HG03469 (cell line): ENCODE data around the gene DLG2.

Source experiments
- ATAC-seq: cut with Tn5 transposase; IDR thresholded peaks from one replicate; pipeline ENCODE4 v1.9.1; 2021; ENCODE audit warnings: mild to moderate bottlenecking, moderate library complexity, moderate number of reproducible peaks; ENCODE audit not compliant: unreplicated experiment

Gene DLG2

GRCh38 chr11:83840326-83840725 is 1786.8 kb downstream of the DLG2 start:
- ATAC-seq, result no peak

- ATAC-seq, result peak; percentile 81
Observed at GRCh38 chr11:83836883-83837654, 1790.1 kb downstream of the DLG2 start.

GRCh38 chr11:83836065-83836464 is 1791.1 kb downstream of the DLG2 start:
- no peak for ATAC-seq

DNA sequence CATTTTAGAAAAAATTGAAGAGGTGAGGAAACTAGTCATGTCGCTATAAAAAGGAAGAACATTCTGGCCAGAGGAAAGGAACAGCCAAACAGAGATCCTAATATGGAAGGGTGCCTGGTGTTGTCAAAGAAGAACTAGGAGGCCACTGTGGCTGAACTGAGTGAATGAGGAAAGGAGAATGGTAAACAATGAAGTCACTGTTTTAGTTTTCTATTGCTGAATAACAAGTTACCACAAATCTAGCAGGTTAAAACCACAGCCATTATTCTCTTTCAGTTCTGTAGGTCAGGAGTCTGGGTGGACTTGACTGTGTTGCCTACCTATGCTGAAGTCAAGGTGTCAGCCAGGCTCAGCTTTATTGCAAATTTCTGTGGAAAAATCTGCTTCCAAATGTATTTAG is 1791.7 kb downstream of the DLG2 start:
- peak; percentile 69 for ATAC-seq

DNA sequence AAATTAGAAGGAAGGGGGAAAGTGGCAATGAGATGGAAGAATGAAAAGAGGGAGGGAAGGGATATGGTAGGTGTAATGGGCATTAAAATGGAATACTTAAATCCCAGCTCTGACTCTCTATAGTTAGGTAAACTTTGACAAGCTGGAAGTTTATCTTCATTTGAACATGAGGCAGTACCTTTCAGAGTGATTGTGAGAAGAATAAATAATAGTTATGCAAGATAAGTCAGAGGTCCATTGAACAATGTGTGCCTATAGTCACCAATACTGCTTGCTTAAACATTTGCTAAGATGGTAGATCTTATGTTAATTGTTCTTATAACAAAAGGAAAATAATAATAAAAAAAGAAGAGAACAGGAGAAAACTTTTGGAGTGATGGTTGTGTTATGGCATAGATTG is 1795.2 kb downstream of the DLG2 start:
- ATAC-seq, result no peak

- peak; percentile 88 for ATAC-seq
Observed at GRCh38 chr11:83827940-83828554, 1799.1 kb downstream of the DLG2 start.

DNA sequence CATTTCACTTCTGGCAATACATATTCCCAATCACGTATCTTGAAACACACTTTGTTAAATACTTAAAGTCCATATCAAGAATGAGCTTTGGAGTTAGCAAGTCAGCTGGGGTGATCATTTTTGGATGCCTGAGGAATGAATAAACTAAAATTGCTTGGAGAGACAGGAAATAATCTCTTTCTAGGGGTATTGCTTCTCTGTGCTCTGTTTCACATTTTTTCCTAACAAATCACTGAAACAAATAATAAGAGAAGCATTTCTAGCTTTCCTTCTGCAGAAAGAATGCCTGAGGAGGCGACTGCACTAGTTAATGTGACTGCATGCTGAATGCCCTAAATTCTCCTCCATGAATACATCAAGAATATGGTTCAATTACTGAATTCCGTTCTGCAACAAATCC is 1799.6 kb downstream of the DLG2 start:
- ATAC-seq, result no peak

GRCh38 chr11:83826078-83826477 is 1801.1 kb downstream of the DLG2 start:
- ATAC-seq, result no peak

GRCh38 chr11:83823461-83824025 is 1803.6 kb downstream of the DLG2 start:
- no peak for ATAC-seq

- peak; percentile 44 for ATAC-seq
Observed at GRCh38 chr11:83819931-83820549, 1807.1 kb downstream of the DLG2 start.

DNA sequence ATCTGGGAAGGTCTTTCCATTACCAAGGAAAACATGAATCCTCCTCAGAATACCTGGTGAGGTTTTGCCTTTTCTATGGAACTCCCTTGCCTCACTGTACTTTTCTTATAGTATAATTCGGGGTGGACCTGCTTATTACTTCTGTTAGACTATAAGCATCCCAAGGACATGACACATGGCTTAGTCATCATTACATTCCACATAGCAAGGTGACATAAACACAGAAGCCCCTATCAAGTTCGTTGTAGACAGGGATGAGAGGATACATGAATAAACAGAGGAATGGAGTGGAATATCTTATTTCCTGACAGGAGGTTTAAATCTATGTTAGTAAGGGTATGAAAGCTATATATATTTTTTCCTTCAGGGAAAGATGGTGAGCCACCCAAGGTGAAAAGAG is 1808.8 kb downstream of the DLG2 start:
- ATAC-seq, result no peak

GRCh38 chr11:83816572-83817187 is 1810.5 kb downstream of the DLG2 start:
- no peak for ATAC-seq

DNA sequence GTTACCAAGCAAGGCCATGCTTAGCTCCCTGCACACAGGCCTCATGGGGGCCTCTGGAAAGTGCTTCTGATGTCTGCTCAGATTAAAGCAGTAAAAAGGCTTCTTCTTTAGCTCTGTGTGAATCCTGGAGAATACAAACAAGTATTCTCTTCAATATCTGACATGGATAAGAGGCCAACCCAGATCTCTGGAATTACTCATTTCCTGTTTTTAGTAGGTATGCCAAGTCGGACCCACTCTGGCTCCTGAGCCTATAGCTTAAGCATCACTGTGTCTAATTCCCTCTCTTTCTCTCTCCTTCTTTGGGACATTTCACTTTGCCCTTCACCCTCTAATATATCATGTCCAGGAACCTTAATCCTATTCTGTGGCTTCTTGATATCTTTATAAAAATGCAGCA is 1811.4 kb downstream of the DLG2 start:
- ATAC-seq, result no peak

DNA sequence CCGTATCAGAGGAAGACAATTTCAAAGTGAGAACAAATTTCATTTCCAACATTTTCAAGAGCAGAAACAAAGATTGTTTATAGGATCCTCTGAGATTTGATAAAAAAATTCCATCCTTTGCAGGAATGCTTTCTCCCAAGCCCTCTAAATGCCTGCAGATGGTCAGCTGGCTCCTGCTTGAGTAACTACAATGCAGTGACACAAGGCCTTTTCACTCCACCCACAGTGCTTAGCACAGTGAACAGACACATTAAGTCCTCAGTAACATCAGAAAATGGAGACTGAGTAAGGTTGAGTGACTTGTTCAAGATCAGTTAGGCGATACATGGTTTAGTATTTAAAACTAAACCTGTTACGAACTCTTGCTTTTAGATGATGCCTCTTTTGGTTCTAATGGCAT is 1813.8 kb downstream of the DLG2 start:
- ATAC-seq, result no peak

GRCh38 chr11:83809274-83809673 is 1817.9 kb downstream of the DLG2 start:
- no peak for ATAC-seq

- ATAC-seq, result no peak
Observed at GRCh38 chr11:83801799-83802198, 1825.3 kb downstream of the DLG2 start.

GRCh38 chr11:83793310-83793709 is 1833.8 kb downstream of the DLG2 start:
- ATAC-seq, result no peak

DNA sequence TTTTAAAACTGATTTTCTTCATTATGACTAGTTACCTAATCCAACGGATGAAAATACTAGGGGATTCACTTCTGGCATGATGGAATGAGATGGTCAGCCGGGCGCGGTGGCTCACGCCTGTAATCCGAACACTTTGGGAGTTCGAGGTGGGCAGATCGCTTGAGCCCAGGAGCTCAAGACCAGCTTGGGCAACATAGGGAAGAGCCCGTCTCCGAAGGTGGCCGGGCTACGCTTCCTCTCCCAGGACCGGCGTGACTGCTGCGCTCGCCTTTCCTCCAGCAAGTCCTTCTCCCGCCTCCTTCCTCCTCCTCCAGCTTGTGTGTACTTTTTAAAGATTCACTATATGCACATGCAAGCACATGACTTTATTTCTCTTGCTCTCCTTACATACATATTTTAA is 1835.6 kb downstream of the DLG2 start:
- ATAC-seq, result no peak

DNA sequence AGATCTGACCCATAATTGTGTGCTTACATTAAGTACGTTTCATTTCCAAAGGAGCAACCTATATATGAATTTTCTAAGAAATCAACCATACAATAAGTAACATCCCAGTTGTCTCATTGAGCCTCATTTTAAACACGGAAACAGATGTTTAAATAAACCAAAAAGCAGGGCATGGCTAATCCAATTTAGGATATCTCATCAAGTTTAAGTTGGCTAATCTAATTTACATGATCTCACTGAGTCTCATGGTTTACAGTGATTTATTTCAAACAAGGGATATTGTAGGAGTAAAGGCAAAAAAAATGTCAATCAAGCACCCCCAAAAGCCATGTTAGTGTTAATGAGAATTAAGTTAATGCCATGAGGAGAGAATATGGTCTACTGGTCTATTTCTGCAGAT is 1841.2 kb downstream of the DLG2 start:
- ATAC-seq, result no peak

DNA sequence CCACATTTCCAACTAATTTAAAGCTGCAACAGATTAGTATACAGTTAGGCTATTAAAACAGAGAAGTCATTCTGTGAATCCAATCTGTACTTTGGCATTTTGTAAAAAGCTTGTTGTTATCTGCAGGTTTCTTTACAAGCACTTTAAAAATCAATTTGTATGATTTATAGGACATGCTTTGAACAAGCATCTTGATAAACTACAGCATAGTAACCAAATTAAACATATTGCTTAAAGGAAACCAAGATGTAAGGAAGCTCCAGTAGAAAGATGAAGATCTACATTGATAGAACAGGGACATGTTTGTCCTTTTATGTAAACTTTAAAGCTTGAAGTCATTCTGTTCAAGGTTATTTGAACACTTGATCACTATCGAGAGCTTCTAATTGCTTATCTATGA is 1842.7 kb downstream of the DLG2 start:
- ATAC-seq, result no peak

- no peak for ATAC-seq
Observed at GRCh38 chr11:83782329-83782728, 1844.8 kb downstream of the DLG2 start.
